Body of pancreas (tissue), 4 donors: Measurements from ENCODE around the gene CMC4.

ENCODE experiments used
- CTCF ChIP-seq, 7 experiments: fragments of 450-650 bp in 4 of 7; fragments of 200-600 bp in 3 of 7; sonication (generic) in 3 of 7; IDR thresholded peaks; one replicate each; pipeline ENCODE4 v1.5.1; 2016 to 2019; ENCODE audit warnings: antibody characterized with exemption in 7 of 7
- POLR2A ChIP-seq, 3 donors: fragments of 450-650 bp; IDR thresholded peaks; one replicate each; pipeline ENCODE4 v1.6.1; 2016; ENCODE audit warnings: antibody characterized with exemption in 3 of 3, mild to moderate bottlenecking in 2 of 3

DNA sequence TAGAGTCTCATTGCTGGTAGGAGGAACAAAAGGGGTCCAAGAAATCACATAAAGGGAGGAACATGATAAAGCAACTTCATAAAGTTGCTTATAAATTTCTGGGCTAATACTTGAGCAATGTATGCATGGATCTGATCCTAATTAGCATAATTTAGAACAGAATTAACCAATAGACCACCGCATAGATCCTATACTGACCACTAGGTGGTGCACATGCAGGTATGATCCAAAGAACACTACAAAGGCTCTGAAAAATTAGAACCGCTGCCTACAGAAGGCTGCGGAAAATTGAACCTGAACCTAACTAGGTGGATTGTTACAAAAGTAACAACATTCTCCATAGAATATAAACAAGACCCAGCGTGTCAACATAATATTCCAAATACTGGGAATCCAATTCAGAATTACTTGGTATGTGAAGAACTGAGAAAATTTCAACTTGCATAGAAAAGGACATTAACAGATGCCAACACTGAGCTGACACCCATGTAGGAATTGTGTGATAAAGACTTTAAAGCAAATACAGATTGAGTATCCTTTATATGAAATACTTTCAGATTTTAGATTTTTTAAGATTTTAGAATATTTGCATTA, 23.6 kb upstream of the CMC4 start:
- peak; percentile 33 to 55 (median 48) for TF ChIP-seq CTCF (IDR thresholded peaks at IDR 0.05)
- no peak for TF ChIP-seq POLR2A (IDR thresholded peaks at IDR 0.05)
